Thoracic aorta (tissue), 2 donors: ENCODE measurements around the gene OR5T1. TPM values are rescaled to one million over a fixed set of nuclear protein-coding genes. Genes with fewer than 3 reads are reported as not detected.

Experiments
- ATAC-seq: fragments of 150-250 bp; one replicate; pipeline ENCODE4 v1.8.0; 2017; ENCODE audit warnings: low read depth; ENCODE audit not compliant: insufficient number of reproducible peaks, low FRiP score
- DNase-seq: peaks from one replicate; pipeline ENCODE4 v3.0.0-alpha.2; 2020; ENCODE audit warnings: low spot score
- H3K27ac ChIP-seq, 2 donors: fragments of 200-600 bp; sonication (generic); 1 replicate in 1 of 2; 2 replicates in 1 of 2; pipeline ENCODE4 v1.5.1; 2016; ENCODE audit warnings: mild to moderate bottlenecking in 2 of 2, moderate library complexity in 2 of 2
- H3K27me3 ChIP-seq: fragments of 200-600 bp; sonication (generic); replicated peaks from 2 replicates; pipeline ENCODE4 v1.6.0; 2016; ENCODE audit warnings: mild to moderate bottlenecking; ENCODE audit not compliant: insufficient read depth
- H3K36me3 ChIP-seq: fragments of 200-600 bp; sonication (generic); one replicate; pipeline ENCODE4 v1.5.1; 2016
- H3K4me1 ChIP-seq, 2 donors: fragments of 200-600 bp; sonication (generic); 1 replicate in 1 of 2; 2 replicates in 1 of 2; pipeline versions ENCODE4 v1.5.1 to v1.6.0; 2016; ENCODE audit warnings: low read depth in 2 of 2, mild to moderate bottlenecking in 1 of 2; ENCODE audit not compliant: control insufficient read depth in 1 of 2
- H3K4me3 ChIP-seq: fragments of 200-600 bp; sonication (generic); 2 replicates; pipeline ENCODE4 v1.5.1; 2016; ENCODE audit warnings: mild to moderate bottlenecking
- H3K9me3 ChIP-seq: fragments of 200-600 bp; sonication (generic); 2 replicates; pipeline ENCODE4 v1.5.1; 2016
- total RNA-seq, 2 donors: library from RNA; depleted of rRNA; stranded (reverse); fragments of >200 nt; gene quantifications; one replicate each; pipeline versions ENCODE4 v1.1.0 to v1.2.3, GENCODE V29; 2016
- TF ChIP-seq, protein P1 (sequence below): fragments of 200-600 bp; sonication (generic); IDR thresholded peaks from one replicate; pipeline ENCODE4 v1.5.1; 2019; ENCODE audit warnings: antibody characterized with exemption

OR5T1 gene
- total RNA-seq, 2 donors from 2014 or later: not detected

DNA sequence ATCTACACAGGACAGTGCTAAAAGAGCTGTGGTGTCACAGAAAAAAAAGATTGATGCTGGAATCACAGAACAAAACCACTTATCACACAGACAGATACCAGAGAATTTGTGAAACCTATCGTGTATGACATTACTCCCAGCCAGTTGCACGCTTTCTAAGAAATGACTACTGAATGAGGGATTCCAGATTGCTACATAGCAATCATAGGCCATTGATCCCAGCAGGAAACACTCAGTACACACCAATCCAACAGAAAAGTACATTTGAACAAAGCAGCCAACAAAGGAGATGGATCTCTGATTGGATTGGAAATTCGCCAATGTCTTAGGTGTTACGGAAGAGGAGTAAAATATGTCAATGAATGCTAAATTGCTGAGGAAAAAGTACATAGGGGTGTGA is 22.9 kb downstream of the OR5T1 start:
- no peak for ATAC-seq

DNA sequence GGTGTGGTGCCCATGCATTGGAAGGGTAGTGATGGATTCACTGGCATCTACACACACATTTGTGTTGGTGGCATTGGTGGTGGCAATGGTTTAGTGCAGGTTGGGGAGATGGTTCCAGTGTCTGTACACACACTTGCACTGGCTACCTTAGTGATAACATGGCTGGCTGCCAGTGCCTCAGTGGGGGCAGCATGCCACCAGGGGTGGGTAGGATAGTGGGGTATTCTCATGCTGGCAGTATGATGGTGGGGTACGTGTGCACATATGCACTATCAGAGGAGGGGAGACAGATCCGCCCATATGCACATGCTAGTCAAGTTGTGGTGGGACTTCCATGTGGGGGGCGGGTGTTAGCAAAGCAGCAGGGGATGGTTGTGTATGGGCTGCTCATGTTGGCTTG is 33.9 kb downstream of the OR5T1 start:
- DNase-seq (no peak), ATAC-seq (no peak)
- H3K27ac ChIP-seq: no peak overlapping the region
- TF ChIP-seq, protein P1, sequence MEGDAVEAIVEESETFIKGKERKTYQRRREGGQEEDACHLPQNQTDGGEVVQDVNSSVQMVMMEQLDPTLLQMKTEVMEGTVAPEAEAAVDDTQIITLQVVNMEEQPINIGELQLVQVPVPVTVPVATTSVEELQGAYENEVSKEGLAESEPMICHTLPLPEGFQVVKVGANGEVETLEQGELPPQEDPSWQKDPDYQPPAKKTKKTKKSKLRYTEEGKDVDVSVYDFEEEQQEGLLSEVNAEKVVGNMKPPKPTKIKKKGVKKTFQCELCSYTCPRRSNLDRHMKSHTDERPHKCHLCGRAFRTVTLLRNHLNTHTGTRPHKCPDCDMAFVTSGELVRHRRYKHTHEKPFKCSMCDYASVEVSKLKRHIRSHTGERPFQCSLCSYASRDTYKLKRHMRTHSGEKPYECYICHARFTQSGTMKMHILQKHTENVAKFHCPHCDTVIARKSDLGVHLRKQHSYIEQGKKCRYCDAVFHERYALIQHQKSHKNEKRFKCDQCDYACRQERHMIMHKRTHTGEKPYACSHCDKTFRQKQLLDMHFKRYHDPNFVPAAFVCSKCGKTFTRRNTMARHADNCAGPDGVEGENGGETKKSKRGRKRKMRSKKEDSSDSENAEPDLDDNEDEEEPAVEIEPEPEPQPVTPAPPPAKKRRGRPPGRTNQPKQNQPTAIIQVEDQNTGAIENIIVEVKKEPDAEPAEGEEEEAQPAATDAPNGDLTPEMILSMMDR: no peak
- no peaks in the 10 kb centered on the region for H3K4me1 ChIP-seq
- no peak overlapping the region for H3K4me3 ChIP-seq
- no peaks in the 10 kb centered on the region for H3K36me3 ChIP-seq
- no peaks in the 10 kb centered on the region for H3K9me3 ChIP-seq
- H3K27me3 ChIP-seq: no peaks in the 10 kb centered on the region

More for the DNA sequence above, 22.9 kb downstream of the OR5T1 start:
- TF ChIP-seq, protein P1: no peak
- Histone ChIP-seq H3K36me3 (no peaks in the 10 kb centered on the region), H3K27ac (no peak overlapping the region), H3K4me1 (no peaks in the 10 kb centered on the region), H3K4me3 (no peak overlapping the region), H3K9me3 (no peaks in the 10 kb centered on the region), H3K27me3 (no peaks in the 10 kb centered on the region)
- no peak for DNase-seq

DNA sequence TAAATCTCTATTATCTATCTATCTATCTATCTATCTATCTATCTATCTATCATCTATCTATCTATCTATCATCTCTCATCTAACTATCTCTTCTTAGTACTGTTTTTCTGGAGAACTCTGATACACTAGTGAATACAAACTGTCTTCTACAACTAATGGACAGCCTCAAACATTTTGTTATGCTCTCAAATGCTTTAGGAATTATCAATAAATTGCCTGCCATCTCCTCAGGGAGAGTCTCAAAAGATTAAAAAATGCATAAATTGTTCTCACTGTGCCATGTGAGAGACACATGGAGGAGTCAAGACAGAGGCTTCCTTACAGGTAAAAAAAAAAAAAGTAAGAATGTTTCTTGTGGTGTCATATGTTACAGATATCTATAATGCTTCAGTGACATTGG is 40.9 kb downstream of the OR5T1 start, which contains the start of gene OR8K3:
Gene OR8K3 (plus strand): TSS at position 301 of the 400 bp plus-strand sequence. CDS start 3,163 bp downstream, outside the sequence.
- Histone ChIP-seq H3K9me3 (no peaks in the 10 kb centered on the region), H3K4me3 (no peak within 1 kb of the TSS), H3K36me3 (no peaks in the 10 kb centered on the region), H3K27me3 (no peaks in the 10 kb centered on the region), H3K4me1 (no peaks in the 10 kb centered on the region), H3K27ac (no peak within 1 kb of the TSS)
- DNase-seq (no peak), ATAC-seq (no peak)
- TF ChIP-seq, protein P1: no peak

Other genes starting within 250 kb of the OR5T1 start
- gene OR5AS1, start 246.5 kb upstream of the OR5T1 start, total RNA-seq: not detected
- gene OR8I2, start 180.8 kb upstream of the OR5T1 start, total RNA-seq: not detected
- gene OR8H2, start 170.5 kb upstream of the OR5T1 start, total RNA-seq: not detected
- not detected for gene OR8H3, start 151.8 kb upstream of the OR5T1 start, total RNA-seq
- gene OR8J3, start 134.0 kb upstream of the OR5T1 start, total RNA-seq: not detected
- not detected for gene OR8K5, start 113.8 kb upstream of the OR5T1 start, total RNA-seq
- gene OR5J2, start 97.5 kb upstream of the OR5T1 start, total RNA-seq: not detected
- not detected for gene OR5T2, start 39.9 kb upstream of the OR5T1 start, total RNA-seq
- gene OR5T3, start 21.9 kb upstream of the OR5T1 start, total RNA-seq: not detected
- gene OR8H1, start 18.1 kb downstream of the OR5T1 start, total RNA-seq: not detected
- not detected for gene OR8K3, start 41.0 kb downstream of the OR5T1 start, total RNA-seq
- gene OR8K1, start 71.9 kb downstream of the OR5T1 start, total RNA-seq: not detected
- not detected for gene OR8J1, start 80.1 kb downstream of the OR5T1 start, total RNA-seq
- gene OR8U1, start 101.5 kb downstream of the OR5T1 start, total RNA-seq: not detected
- not detected for gene OR5AL1, start 138.5 kb downstream of the OR5T1 start, total RNA-seq
- gene OR5M3, start 199.2 kb downstream of the OR5T1 start, total RNA-seq: not detected
- not detected for gene OR5M8, start 217.2 kb downstream of the OR5T1 start, total RNA-seq